Fibroblast of skin of scalp (primary cell): ENCODE data around the gene RAET1E.
"Not testable (repeated sequence)": the region's sequence is repeated elsewhere in the genome, so short reads cannot be mapped to it uniquely, and the experiment has no call there.

Experiments
- DNase-seq: peaks from one replicate; pipeline ENCODE4 v3.0.0-alpha.2; 2013

RAET1E gene

GRCh38 chr6:149889326-149889725 is 8.6 kb downstream of the RAET1E start:
- DNase-seq, result no peak

DNA sequence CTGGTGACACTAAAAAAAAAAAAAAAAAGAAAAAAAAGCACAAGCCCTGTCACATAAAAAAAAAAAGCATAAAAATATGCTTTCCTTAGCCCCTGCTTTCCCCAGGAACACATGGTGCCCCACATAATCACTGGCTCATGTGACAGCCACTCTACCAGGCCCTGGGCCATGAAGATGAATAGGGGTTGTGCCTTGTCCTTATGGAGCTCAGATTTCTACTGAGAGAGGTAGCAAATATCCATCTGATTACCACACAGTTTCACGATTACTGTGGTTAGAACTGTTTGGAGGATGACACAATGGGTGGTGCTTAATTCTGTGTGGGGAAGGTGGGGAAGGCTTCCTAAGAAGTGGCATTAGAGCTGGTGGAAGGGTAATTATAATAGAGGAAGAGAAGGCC is 9.3 kb downstream of the RAET1E start:
- DNase-seq, result peak; percentile 8

DNA sequence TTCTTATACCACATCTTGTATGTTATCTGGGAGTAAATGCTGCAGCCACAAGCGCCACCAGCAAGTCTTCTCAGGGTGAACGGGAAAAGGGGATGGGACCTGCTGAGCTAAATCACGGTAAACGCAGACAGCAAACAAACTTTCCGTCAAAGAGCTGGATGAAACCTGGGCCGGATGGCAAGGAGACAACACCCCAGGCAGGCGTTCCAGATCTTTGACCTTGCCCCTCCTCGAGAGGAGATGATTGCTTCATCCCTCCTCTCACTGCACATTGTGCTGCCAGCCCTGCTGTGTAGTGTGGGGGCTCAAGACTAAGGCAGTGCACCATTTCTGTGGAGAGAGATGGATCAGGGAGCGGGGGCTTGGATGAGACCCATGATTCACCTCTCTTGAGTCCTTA is 9.8 kb downstream of the RAET1E start:
- no peak for DNase-seq

DNA sequence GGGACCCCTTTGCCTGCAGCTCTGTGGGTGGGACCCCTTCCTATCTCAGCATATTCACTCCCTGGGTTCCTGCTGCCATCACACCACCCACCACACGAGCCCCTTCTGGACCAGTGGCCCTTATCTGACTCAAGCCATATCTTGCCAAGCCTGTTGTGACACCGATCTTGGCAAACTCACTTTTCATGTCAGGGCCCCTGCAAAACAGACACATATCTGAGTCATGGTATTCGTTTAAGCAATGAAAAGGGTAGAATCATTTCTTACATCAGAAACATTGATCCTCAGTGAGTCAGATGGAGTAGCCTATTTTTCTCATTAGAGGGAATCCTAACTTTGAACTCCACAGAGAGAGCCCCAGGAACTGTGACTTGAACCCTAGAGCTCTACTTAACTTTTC is 10.6 kb downstream of the RAET1E start:
- DNase-seq, result peak; percentile 23

DNA sequence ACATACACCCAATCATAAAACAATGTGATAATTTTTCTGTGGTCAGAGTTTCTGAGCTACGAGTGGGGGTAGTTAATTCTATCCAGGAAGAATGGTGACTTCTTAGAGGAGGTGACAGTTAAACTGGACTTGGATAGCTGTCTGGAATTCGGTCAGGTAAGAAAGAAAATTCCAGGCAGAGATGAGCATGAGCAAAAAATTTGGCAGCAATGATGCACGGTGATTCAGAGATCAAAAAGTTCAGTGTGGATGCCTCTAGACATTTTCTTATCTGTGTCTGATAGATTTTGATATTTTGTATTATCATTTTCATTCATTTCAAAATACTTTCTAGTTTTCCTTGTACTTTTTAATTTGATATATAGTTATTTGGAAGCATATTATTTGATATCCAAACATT is 12.0 kb downstream of the RAET1E start:
- no peak for DNase-seq

DNA sequence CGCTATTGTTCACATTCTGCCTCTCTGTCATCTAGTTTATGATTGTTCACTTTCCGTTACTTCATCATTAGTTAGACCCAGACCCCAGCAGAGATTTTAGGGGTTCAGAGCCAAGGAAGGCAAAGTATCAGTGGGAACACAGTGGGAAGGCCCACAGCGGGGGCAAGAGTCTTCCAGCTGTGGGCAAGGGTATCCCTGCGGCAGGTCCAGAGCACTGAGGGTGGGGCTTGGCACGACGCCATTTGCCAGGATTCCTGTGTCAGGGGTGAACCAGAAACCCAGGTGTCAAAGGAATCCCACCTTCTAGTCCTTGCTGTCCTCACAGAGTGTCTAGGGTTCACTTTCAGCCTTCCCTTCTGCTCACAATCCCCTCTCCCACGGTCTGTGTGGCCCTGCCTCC is 13.3 kb downstream of the RAET1E start:
- DNase-seq, result no peak

DNA sequence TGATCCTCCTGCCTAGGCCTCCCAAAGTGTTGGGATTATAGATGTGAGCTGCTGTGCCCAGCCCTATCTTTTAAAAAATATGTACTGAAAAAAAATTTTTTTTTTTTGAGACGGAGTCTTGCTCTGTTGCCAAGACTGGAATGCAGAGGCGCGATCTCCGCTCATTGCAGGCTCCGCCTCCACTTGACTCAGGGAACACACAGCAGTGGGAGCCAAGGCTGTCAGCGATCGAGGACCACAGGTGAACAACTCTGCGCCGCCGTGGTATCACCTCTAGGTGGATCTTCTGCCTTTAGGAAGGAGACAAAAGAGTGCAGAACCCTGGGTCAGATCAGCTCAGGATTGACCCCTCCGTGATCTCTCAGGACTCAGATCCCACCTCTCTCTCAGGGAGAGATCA is 13.7 kb downstream of the RAET1E start:
- DNase-seq, result peak; percentile 32

- DNase-seq, result no peak
Observed at GRCh38 chr6:149881860-149882259, 16.1 kb downstream of the RAET1E start.

DNA sequence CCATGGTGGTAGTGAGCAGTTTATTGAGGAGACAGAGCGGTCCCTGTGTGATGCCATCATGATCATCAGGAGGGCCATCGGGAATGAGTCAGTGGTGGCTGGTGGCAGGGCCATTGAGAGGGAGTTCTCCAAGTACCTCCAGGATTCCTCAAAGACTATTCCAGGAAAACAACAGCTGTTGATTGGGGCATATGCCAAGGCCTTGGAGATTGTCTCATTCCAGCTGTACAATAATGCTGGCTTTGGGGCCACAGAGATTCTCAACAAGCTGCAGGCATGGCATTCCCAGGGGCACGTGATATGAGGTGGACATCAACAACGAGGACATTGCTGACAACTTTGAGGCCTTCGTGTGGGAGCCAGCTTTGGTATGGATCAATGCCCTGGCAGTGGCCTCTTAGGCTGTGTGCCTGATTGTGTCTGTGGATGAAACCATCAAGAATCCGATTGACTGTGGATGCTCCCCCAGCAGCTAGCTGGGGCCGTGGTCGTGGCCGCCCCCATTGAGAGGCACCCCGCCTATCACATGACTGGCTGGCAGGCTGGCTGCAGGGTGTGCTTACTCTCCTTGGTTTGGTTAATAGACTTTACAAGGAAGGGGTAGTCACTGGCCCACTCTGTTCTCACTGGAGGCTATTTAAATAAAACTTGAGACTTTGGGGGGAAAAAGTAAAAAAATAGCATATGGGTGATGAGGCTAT is 16.7 kb downstream of the RAET1E start:
- no peak for DNase-seq

- DNase-seq, result no peak
Observed at GRCh38 chr6:149877659-149878058, 20.3 kb downstream of the RAET1E start.

- DNase-seq, result no peak
Observed at GRCh38 chr6:149876241-149876933, 21.5 kb downstream of the RAET1E start.

GRCh38 chr6:149872233-149872632 is 25.7 kb downstream of the RAET1E start:
- DNase-seq, result no peak

DNA sequence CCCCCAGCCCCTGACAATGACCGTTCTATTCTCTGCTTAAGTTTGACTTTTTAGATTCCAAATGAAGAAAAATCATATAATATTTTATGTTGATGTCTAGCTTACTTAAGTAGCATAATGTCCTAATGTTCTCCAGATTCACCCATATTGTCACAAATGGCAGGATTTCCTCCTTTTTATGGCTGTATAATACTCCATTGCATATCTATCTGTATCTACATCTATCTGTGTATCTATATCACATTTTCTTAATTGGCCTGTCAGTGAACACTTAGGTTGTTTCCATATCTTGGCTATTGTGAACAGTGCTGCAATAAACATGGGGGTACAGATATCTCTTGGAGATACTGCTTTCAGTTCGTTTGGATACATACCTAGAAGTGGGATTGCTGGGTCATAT is 26.7 kb downstream of the RAET1E start:
- DNase-seq, result no peak

- DNase-seq, result no peak
Observed at GRCh38 chr6:149869275-149869892, 28.5 kb downstream of the RAET1E start.

GRCh38 chr6:149867876-149868640 is 29.9 kb downstream of the RAET1E start:
- no peak for DNase-seq

- DNase-seq, result peak; percentile 75
Observed at GRCh38 chr6:149864578-149865535, 33.1 kb downstream of the RAET1E start.

DNA sequence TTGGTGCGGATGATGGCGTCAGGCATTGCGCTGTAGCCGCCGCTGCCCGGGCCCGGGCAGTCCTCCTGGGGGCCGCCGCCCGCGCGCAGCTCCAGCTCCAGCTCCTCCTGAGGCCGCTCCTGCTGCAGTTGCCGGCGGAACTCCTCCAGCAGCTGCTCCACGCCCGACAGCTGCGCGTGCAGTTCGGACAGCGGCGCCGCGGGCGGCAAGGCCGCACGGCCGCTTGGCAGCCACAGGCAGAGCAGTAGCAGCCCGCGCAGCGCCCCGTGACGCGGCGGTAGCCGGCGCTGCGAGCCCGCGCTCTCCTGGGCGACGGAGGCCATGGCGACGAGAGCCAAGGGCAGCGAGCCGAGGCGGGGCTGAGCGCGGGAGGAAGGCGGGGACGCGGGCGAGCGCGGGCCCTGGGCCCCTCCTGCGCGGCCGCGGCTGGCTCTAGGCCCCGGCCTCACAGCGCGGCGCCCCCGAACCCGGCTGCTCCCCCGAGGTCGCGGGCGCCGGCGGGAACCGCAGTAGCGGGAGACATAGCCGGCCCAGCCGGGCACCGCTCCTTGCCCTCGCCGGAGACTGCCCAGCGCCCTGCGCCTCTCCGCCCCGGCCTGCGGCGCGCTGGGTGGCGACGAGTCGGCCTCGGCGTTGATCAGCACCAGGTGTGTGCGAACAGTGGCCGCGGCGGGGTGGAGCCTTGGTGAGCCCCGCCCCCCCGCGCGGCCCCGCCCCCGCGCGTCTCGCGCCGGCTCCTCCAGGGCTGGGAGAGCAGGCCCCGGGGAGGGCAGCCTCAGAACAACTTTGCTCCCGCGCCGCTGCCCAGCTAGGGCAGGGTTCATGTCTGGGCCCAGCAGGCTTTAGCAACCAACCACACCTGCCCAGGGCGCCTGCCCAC is 34.0 kb downstream of the RAET1E start, which contains the start of gene LRP11:
LRP11 (minus strand) TSS at position 662 of the 880 bp plus-strand sequence; CDS start at position 323, 339 bp downstream.
- DNase-seq, result peak; percentile 83

DNA sequence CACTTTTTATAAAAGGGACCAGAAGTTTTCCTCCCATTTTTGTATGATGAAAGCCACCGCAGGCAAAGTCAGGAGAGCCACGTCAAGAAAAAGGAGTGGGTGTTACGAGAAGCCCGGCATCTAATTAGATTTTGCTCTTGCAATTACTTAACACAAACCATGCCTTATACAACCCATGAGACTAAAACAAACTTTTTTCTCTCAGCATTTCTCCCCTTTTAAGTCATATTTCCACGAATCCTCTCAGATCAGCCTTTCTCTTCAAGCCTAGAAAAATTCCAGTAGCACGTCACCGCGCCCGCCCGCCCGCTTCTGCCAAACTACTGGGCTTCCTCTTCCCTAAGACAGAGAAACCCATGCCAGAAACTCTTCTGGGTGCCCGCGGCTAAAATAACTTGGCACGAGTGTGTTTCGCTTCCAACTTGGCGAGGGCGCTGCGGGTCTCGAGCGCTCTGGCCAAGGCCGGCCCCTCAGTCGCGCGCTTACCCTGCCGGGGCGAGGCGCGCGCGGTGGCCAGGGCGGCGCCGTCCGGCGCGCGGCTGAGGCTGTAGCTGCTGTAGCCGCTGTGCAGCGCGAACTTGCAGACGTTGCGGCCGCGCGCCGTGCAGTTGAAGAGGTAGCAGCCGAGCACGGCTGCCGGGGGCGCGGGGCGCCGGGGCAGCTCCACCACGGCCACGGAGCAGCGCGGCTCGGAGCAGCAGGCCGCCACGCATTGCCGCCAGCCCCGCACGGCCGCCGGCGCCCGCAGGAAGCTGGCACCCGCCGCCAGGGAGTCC is 34.8 kb downstream of the RAET1E start:
- peak; percentile 72 for DNase-seq

- not testable (repeated sequence) for DNase-seq
Observed at GRCh38 chr6:149862424-149862738, 35.5 kb downstream of the RAET1E start.
